Nephron progenitor cell (in vitro differentiated cells): ENCODE results near the gene LIME1.

Source experiments
- DNase-seq: peaks from one replicate; pipeline ENCODE4 v3.0.0; 2021
- H3K27ac Mint-ChIP-seq: 2 replicates; pipeline ENCODE4 v1.8.0; 2021; ENCODE audit warnings: mild to moderate bottlenecking, moderate library complexity, mixed read lengths
- H3K27me3 Mint-ChIP-seq: 2 replicates; pipeline ENCODE4 v1.8.0; 2021; ENCODE audit warnings: mild to moderate bottlenecking, low read depth, mixed read lengths; ENCODE audit not compliant: poor library complexity
- H3K36me3 Mint-ChIP-seq: 2 replicates; pipeline ENCODE4 v1.8.0; 2021; ENCODE audit warnings: low read depth, mixed read lengths
- H3K4me1 Mint-ChIP-seq: 2 replicates; pipeline ENCODE4 v1.8.0; 2021; ENCODE audit warnings: mixed read lengths
- H3K4me3 Mint-ChIP-seq: 2 replicates; pipeline ENCODE4 v1.8.0; 2021; ENCODE audit warnings: mild to moderate bottlenecking, moderate library complexity, mixed read lengths
- H3K9me3 Mint-ChIP-seq: 2 replicates; pipeline ENCODE4 v1.8.0; 2021; ENCODE audit warnings: mild to moderate bottlenecking, moderate library complexity, mixed read lengths
- TF ChIP-seq, protein P1 (sequence below): fragments of 200-600 bp; sonication (generic); IDR thresholded peaks from 2 replicates; pipeline ENCODE4 v1.5.0; 2021; ENCODE audit warnings: antibody characterized with exemption

Gene LIME1

DNA sequence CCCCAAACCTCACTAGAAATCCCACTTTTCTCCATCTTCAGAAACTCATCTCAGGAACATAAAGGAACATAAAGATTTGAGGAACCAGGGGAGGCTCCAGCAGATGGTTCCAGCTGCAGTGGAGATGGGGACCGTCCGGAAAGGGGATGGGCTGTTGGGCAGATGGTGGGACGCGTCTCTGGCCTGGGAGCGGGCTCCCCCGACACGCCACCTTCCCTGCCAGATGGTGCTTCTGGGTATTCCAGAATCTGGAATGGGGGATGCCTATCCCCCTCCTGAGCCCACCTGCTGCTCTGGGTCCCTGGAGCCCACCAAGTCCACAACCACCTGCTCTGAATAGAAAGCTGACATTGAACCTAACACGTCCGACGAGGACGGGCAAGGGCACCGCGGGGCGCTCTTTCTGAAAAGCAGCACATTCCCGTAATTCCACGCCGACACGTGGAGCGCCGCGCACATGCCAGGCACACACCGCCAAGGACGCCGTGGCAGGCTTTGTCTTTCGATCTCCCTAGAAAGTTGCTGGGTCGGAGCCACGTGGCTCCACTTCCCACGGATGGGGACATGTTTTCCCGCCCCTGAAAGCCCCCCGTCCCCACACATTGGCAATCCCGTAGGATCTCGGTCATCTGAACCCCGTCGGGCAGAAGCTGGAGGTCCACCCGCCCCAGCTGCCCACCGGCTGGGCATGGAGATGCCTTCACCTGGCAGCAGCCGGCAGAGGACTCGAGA lies 30.4 kb downstream of the LIME1 start:
- peak overlapping the region; percentile 48 for H3K27ac Mint-ChIP-seq
- no peak overlapping the region for H3K4me3 Mint-ChIP-seq
- peaks cover 3% of the 10 kb centered on the region for H3K9me3 Mint-ChIP-seq
- no peak for DNase-seq
- peaks cover 61% of the 10 kb centered on the region for H3K36me3 Mint-ChIP-seq
- peaks cover 4% of the 10 kb centered on the region for H3K4me1 Mint-ChIP-seq
- TF ChIP-seq, protein P1, sequence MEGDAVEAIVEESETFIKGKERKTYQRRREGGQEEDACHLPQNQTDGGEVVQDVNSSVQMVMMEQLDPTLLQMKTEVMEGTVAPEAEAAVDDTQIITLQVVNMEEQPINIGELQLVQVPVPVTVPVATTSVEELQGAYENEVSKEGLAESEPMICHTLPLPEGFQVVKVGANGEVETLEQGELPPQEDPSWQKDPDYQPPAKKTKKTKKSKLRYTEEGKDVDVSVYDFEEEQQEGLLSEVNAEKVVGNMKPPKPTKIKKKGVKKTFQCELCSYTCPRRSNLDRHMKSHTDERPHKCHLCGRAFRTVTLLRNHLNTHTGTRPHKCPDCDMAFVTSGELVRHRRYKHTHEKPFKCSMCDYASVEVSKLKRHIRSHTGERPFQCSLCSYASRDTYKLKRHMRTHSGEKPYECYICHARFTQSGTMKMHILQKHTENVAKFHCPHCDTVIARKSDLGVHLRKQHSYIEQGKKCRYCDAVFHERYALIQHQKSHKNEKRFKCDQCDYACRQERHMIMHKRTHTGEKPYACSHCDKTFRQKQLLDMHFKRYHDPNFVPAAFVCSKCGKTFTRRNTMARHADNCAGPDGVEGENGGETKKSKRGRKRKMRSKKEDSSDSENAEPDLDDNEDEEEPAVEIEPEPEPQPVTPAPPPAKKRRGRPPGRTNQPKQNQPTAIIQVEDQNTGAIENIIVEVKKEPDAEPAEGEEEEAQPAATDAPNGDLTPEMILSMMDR: no peak
- H3K27me3 Mint-ChIP-seq: no peaks in the 10 kb centered on the region

DNA sequence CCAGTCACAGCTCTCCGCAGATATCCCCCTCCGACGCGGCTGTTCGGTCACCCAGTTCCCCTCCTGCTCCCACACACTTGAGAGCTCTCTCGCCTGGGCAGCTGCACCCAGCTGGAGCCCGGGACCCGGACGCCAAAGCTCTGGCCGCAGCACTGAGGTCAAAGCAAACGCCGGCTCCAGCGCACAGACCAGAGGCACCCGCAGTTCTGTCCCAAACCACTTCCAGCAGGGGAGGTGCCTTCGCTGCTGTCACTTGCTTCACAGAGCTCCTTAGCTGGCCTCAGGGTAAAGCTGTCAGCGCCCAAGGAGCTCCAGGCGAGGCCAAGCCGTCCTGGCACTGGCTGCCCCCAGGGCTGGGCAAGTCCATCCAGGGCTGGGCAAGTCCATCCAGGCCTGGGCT lies 31.0 kb downstream of the LIME1 start:
- no peaks in the 10 kb centered on the region for H3K27me3 Mint-ChIP-seq
- H3K4me3 Mint-ChIP-seq: no peak overlapping the region
- peaks cover 55% of the 10 kb centered on the region for H3K36me3 Mint-ChIP-seq
- DNase-seq: no peak
- H3K27ac Mint-ChIP-seq: peak overlapping the region; percentile 48
- peaks cover 3% of the 10 kb centered on the region for H3K9me3 Mint-ChIP-seq
- TF ChIP-seq, protein P1: no peak
- H3K4me1 Mint-ChIP-seq: peaks cover 5% of the 10 kb centered on the region

DNA sequence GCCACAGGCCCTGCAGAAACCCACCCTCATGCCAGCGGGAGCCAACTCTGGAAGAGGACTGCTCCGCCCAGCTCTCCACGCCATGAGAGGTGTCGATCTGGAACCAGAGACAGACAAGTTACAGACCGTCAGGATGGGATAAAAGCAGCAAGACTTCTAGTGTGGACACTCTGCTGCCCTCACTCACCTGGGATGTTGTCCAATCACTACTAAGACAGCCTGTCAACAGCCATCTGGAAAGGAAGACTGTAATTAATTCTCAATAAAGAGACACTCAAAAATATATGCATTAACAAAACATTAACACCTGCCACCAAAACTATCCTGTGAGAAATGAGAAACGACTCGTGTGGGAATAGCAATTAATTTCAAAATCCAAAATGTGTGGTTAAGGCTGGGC lies 31.4 kb downstream of the LIME1 start:
- Mint-ChIP-seq H3K27me3 (no peaks in the 10 kb centered on the region), H3K4me3 (no peak overlapping the region), H3K36me3 (peaks cover 51% of the 10 kb centered on the region), H3K27ac (peak overlapping the region; percentile 64), H3K4me1 (peaks cover 9% of the 10 kb centered on the region), H3K9me3 (peaks cover 3% of the 10 kb centered on the region)
- DNase-seq: no peak
- TF ChIP-seq, protein P1: no peak

DNA sequence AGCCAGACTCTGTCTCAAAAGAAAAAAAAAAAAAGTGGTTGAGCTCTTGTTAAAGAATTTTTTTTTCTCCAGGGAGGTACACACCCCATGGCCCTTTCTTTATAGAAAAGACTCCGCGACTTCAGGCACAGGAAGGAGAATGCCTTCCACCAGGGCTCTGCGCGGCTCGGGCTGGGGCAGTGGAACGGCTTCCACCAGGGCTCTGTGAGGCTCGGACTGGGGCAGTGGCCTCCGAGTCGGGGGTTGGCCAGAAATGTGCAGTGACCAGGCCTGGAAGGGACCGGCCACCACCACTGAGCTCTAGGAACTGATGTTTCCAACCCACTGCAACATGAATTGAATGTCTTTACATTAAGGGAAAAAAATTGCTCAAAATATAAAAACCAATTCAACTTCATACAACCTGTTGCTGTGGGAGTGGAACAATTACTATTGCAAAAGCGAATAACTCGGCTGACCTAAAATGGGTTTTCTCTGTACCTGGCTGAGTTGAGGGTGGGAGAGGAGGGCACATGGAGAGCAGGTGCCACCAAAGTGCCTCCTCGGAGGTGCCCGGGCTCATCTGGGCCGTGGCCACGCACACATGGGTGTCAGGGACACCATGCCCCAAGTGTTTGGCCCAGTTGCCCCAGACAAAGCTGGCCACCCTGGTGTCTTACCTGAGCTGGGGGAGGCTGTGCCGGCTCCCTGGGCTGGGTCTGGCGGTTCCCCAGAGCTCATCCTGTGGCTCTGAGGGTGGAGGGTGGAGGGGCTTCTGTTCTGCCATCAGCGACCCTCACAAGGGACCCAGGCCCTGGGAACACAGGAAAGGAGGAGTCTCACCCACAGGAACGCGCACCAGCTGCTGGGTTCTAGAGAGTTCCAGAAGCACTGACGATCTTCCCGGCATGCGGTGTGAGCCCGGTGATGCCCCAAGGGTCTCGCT lies 32.4 kb downstream of the LIME1 start:
- DNase-seq: no peak
- Mint-ChIP-seq H3K27me3 (no peaks in the 10 kb centered on the region), H3K9me3 (no peaks in the 10 kb centered on the region), H3K36me3 (peaks cover 41% of the 10 kb centered on the region), H3K4me3 (no peak overlapping the region), H3K27ac (no peak overlapping the region), H3K4me1 (peaks cover 9% of the 10 kb centered on the region)
- TF ChIP-seq, protein P1: no peak

DNA sequence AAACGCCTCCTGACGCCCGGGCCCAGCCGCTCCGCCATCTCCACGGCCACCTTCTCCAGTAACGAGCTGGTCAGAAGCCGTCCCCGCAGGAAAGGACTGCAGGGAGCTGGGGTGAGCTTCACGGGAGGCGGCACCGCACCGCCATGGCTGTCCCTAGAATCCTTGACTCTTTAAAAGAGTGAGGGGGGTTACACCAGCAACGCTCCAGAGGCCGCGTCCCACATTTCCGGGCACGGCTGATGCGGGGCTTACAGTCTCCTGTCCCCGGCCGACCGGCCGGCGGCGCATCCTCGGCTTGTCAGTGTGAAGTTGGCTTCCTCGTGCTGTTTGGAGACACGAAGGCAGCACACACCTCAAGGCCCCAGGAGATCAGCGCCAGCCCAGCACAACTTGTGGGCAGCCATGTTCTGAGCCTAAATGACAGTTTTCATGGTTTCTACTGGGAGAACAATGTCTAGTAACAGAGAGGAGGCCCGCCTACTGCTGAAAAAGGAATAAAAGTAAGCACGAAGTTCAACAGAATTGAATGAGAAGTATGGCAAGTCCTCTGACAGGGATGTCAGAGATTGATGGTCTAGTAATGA lies 33.5 kb downstream of the LIME1 start:
- Mint-ChIP-seq H3K27me3 (peaks cover 2% of the 10 kb centered on the region), H3K36me3 (peaks cover 38% of the 10 kb centered on the region), H3K4me3 (no peak overlapping the region), H3K4me1 (peaks cover 16% of the 10 kb centered on the region), H3K27ac (peak overlapping the region; percentile 77), H3K9me3 (no peaks in the 10 kb centered on the region)
- DNase-seq: no peak
- TF ChIP-seq, protein P1: no peak
